ENCODE data around the gene C5orf46.

Gene C5orf46

GRCh38 chr5:147887930-147888329 lies 18.4 kb downstream of the C5orf46 start:
- no peak for DNase-seq (ENCODE audit: extremely low spot score)
- ChIA-PET POLR2A (no interaction called here), CTCF (interaction anchor here (1.4 kb wide), 1 partner anchor 44 kb away, joined by 3 read pairs; no protein-coding TSS in a partner anchor)
- no peak for TF ChIP-seq NFRKB (IDR thresholded peaks at IDR 0.05)
- no peak for TF ChIP-seq PKNOX1 (IDR thresholded peaks at IDR 0.05)
- TF ChIP-seq BHLHE40 (IDR thresholded peaks at IDR 0.05; ENCODE audit: borderline replicate concordance) = no peak
- TF ChIP-seq ARNT (IDR thresholded peaks at IDR 0.05) = no peak
- no peak for TF ChIP-seq SUZ12 (IDR thresholded peaks at IDR 0.05)

DNA sequence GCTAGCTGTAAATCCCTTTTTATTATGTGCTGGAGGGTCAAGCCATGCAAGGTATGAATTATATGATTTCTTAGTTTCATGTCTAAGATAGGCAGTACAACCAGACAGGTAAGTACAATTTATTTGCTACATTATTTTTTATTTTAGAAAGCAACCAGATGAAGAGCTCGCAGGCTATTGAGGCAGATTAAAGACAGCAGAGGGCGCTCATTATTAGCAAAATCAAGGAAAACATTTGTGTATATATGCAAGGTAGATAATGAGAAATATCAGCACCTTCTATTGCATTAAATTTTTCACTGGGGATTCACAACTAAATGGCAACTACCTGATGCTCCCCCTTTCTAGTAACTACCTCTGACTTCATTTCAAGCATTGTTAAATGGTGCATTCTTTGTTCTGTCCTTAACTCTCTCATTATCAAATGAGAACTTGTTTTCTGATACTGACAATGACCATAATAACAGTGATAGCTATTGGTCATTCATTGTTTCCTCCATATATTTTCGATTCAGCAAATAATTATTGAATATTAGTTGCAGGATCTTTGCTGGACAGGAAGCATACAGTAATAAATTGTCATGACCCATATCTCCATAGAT lies 19.2 kb downstream of the C5orf46 start:
- ChIA-PET CTCF (interaction anchor here (0.7 to 1.4 kb wide), 2 partner anchors 45 to 843 kb away, joined by 3 read pairs; no protein-coding TSS in a partner anchor), POLR2A (no interaction called here)
- TF ChIP-seq SUZ12 (IDR thresholded peaks at IDR 0.05) = no peak
- no peak for TF ChIP-seq NFRKB (IDR thresholded peaks at IDR 0.05)
- no peak for TF ChIP-seq FOXM1 (IDR thresholded peaks at IDR 0.05; ENCODE audit: borderline replicate concordance)
- TF ChIP-seq CTBP1 (IDR thresholded peaks at IDR 0.05; ENCODE audit: borderline replicate concordance) = no peak
- no peak for TF ChIP-seq ARNT (IDR thresholded peaks at IDR 0.05)
- TF ChIP-seq ZNF384 (IDR thresholded peaks at IDR 0.05) = no peak
- peak; percentile 8 for DNase-seq (ENCODE audit: extremely low spot score)

DNA sequence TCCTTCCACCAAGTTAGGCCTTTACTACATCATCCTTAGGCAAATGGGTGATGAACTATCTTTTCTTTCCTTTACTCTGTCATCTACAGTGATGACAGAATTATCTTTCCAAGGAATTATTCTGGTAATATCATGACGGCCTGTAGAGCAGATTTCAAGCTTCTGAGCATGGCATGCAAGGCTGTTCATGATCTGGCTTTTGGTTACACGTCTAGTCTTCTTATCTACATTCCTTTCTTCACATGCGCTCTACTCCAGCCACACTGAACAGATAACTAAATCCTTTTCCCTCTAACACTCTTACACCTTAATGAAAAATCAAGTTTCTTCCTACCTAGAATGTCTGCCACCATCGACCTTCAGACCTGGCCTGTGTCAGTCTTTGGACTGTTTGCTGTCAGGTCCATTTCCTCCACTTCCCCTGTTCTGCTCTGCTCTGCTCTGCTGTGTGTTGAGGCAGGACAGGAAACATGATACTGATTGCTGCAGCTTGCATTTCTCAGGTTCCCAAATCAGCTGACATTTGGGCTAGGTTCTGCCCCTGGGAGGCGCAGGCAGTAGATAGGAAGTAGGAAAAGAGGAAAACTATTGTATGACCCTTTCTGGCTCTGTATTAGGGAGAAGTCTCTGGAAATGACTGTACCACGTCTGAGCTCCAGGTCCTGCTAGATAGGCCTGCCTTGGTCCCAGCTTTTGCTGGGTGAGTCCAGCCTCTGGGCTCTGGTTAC lies 23.6 kb downstream of the C5orf46 start:
- no peak for TF ChIP-seq HDGF (IDR thresholded peaks at IDR 0.05; ENCODE audit: borderline replicate concordance)
- no peak for TF ChIP-seq ARNT (IDR thresholded peaks at IDR 0.05)
- TF ChIP-seq ZNF384 (IDR thresholded peaks at IDR 0.05) = no peak
- TF ChIP-seq ELF4 (IDR thresholded peaks at IDR 0.05) = no peak
- no peak for TF ChIP-seq CTBP1 (IDR thresholded peaks at IDR 0.05; ENCODE audit: borderline replicate concordance)
- no peak for TF ChIP-seq L3MBTL2 (conservative IDR thresholded peaks at IDR 0.05)
- no peak for TF ChIP-seq FOXK2 (IDR thresholded peaks at IDR 0.05)
- no peak for TF ChIP-seq BHLHE40 (IDR thresholded peaks at IDR 0.05; ENCODE audit: borderline replicate concordance)
- CTCF ChIA-PET = interaction anchor here (0.5 to 1.5 kb wide), 2 partner anchors 52 to 601 kb away, joined by 3 read pairs; no protein-coding TSS in a partner anchor
- DNase-seq (ENCODE audit: extremely low spot score) = no peak
- POLR2A ChIA-PET = no interaction called here

- DNase-seq (ENCODE audit: extremely low spot score) = no peak
- no peak for TF ChIP-seq SUZ12 (IDR thresholded peaks at IDR 0.05)
- no peak for TF ChIP-seq BHLHE40 (IDR thresholded peaks at IDR 0.05; ENCODE audit: borderline replicate concordance)
- CTCF ChIA-PET = no interaction called here
- POLR2A ChIA-PET = no interaction called here
Measured at GRCh38 chr5:147880487-147880886, 25.9 kb downstream of the C5orf46 start.

DNA sequence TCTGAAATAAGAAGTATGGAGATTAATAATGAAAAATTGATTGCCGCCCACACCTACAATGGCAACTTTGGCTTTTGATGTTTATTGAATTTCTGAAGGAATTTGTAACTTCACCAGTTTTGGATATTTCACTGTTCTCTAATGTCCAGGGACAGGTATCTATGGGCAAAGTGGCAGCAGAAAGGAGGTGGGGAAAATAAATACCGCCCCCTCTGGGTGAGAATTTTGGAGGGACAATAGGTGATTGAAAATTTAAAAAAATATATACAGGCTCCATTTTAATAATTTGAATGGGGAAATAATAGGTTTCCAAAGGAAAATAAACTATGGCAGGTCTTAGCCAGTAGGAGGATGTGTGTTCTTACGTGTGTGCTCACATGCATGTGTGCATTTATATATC lies 26.6 kb downstream of the C5orf46 start:
- no peak for TF ChIP-seq FOXK2 (IDR thresholded peaks at IDR 0.05)
- TF ChIP-seq LEF1 (IDR thresholded peaks at IDR 0.05; ENCODE audit: borderline replicate concordance) = no peak
- TF ChIP-seq TARDBP (IDR thresholded peaks at IDR 0.05) = no peak
- no peak for TF ChIP-seq FOXM1 (IDR thresholded peaks at IDR 0.05; ENCODE audit: borderline replicate concordance)
- POLR2A ChIA-PET = no interaction called here
- no peak for DNase-seq (ENCODE audit: extremely low spot score)
- CTCF ChIA-PET = no interaction called here

DNA sequence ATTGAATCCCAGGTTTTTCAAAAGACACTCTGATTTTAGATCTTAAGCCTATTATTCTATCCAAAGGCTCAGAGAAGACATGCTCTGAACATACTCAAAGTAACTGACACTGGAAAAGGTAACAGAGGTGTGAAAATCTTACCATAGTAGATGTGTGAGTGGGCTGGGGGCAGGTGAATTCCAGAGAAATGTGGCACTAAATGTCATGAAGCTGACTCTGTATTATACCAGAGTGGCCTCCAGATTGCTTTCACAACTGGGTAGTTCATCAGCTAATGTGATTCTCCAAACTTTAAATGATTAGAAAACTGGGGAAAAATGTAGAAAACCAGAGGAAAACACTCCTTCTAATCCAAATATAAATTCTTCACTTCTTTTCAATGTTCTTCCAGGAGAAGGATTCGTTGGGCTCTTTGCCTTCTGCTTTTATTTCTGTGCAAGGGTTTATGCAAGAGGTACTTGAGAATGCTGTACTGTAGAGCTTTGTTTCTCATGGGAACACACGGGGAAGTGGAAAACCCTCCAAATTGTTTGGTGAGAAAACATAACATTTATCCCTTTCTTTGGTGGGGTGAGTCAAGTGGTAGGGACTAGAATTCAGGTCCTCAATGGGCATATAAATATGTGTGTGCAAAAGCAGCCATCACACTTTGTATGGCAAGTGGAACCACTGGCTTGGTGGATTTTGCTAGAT lies 28.1 kb downstream of the C5orf46 start, which contains the start of gene SCGB3A2:
SCGB3A2 (plus strand) TSS at position 646 of the 694 bp plus-strand sequence. CDS start 93 bp downstream, outside the sequence.
- ChIA-PET CTCF (no interaction called here), POLR2A (no interaction called here)
- no peak for TF ChIP-seq PKNOX1 (IDR thresholded peaks at IDR 0.05)
- no peak for DNase-seq (ENCODE audit: extremely low spot score)

- TF ChIP-seq LEF1 (IDR thresholded peaks at IDR 0.05; ENCODE audit: borderline replicate concordance) (no peak), ZNF384 (IDR thresholded peaks at IDR 0.05) (no peak), TARDBP (IDR thresholded peaks at IDR 0.05) (no peak), BHLHE40 (IDR thresholded peaks at IDR 0.05; ENCODE audit: borderline replicate concordance) (no peak), FOXM1 (IDR thresholded peaks at IDR 0.05; ENCODE audit: borderline replicate concordance) (no peak), SUZ12 (IDR thresholded peaks at IDR 0.05) (no peak), NFRKB (IDR thresholded peaks at IDR 0.05) (no peak), ARNT (IDR thresholded peaks at IDR 0.05) (no peak), FOXK2 (IDR thresholded peaks at IDR 0.05) (no peak), FOXA1 (IDR thresholded peaks at IDR 0.05) (no peak), HDGF (IDR thresholded peaks at IDR 0.05; ENCODE audit: borderline replicate concordance) (no peak), CTBP1 (IDR thresholded peaks at IDR 0.05; ENCODE audit: borderline replicate concordance) (no peak), L3MBTL2 (conservative IDR thresholded peaks at IDR 0.05) (no peak), SP1 (IDR thresholded peaks at IDR 0.05) (no peak)
- POLR2A ChIA-PET = no interaction called here
- CTCF ChIA-PET = no interaction called here
- no peak for DNase-seq (ENCODE audit: extremely low spot score)
Measured at GRCh38 chr5:147876626-147877025, 29.7 kb downstream of the C5orf46 start.

Data from HEK293T (cell line).